Activated CD4-positive, alpha-beta T cell treated with anti-CD3 and anti-CD28 coated beads, Interleukin-2, amount 50 U/mL, for 48 hours (primary cell): Measurements from ENCODE around the gene USF2.
A peak's percentile ranks its signal among the peaks of the same experiment; 100 is the strongest.
"Not testable (repeated sequence)": the region's sequence is repeated elsewhere in the genome, so short reads cannot be mapped to it uniquely, and the experiment has no call there.

Experiments
- DNase-seq, 2 experiments: peaks; one replicate each; pipeline ENCODE4 v3.0.0-alpha.2; 2020

Gene USF2

DNA sequence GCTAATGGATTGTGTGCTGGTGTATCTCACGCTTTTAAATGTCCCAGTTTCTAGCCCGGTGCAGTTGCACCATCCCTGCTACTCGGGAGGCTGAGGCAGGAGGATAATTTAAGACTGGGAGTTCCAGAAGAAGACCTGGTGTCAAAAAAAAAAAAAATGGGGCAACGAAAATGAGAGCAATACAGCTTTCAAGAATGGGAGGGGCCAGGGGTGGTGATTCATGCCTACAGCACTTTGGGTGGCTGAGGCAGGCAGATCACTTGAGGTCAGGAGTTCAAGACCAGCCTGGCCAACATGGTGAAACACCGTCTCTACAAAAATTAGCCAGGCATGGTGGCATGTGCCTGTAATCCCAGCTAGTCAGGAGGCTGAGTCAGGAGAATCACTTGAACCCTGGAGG is 17.3 kb downstream of the USF2 start:
- not testable (repeated sequence) for DNase-seq

DNA sequence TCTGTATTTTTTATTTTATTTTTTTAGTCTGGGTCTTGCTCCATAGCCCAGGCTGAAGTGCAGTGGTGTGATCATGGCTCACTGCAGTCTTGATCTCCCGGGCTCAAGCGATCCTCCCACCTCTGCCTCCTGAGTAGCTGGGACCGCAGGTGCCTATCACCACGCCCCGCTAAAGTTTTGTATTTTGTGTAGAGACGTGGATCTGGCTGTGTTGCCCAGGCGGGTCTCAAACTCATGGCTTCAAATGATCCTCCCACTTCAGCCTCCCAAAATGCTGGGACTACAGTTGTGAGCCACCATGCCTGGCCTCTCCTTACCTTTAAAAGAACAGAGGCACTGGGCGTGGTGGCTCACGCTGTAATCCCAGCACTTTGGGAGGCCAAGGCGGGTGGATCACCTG is 19.0 kb downstream of the USF2 start:
- DNase-seq: no peak

DNA sequence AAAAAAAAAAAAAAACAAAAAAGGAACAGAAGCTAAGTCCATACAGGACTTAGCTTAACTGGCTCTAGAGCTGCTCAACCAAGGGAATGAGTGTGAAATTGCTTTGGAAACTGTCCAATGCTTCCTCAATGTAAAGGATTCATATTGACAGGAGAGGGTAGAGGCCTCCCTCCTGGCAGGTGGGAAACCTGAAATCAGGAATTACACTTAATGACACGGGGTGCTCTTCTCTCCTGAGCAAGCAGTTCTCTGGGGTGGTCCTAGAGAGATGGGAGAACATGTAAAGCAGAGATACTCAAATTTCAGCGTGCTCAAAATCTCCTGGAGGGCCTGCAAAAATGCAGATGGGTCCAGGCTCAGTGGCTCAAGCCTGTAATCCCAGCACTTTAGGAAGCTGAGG is 19.6 kb downstream of the USF2 start:
- DNase-seq: no peak

DNA sequence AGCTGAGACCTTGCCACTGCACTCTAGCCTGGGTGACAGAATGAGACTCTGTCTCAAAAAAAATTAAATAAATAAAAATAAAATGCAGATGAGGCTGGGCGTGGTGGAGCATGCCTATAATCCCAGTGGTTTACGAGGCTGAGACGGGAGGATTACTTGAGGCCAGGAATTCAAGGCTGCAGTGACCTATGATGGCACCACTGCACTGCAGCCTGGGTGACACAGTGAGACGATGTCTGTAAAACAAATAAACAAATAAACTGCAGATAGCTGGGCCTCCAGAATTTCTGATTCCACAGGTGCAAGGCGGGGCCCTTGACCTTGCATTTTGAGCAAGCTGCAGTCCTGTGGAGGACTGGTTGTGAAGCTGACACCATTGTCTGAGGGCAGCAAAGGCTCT is 20.1 kb downstream of the USF2 start:
- no peak for DNase-seq

DNA sequence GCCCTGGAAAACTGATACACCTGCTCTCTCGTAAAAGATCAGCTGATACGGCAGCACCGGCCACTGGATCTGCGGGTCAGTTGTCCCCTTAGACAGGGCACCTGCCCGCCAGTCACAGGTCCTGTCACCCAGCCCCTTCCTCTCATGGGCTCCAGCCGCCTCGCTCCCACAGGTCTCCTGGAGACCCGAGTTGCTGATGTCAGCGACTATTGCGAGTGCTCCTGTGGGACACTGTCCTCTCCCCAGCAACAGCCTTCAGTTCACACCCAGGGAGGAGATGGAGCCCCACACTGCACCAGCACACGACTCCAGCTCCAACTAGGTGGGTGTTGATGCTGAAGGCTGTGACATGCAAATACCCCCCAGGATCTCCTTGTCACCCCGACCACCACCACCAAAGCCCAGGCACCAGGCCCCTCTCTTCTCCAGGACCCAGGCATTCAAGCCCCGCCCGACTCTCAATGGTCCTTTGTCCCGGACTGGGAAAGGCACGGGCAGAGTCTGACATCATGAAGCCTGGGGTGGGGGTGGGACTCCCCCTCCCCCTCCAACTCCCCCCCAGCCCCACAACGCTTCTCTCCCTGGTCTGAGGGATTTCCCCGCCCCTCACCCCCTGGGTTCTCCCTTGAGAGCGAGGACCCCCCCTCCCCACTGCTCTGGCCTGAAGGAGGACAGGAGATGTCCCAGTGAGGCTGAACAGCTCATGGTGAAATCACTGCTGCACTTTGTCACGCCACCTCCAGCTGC is 21.8 kb downstream of the USF2 start:
- DNase-seq: no peak

DNA sequence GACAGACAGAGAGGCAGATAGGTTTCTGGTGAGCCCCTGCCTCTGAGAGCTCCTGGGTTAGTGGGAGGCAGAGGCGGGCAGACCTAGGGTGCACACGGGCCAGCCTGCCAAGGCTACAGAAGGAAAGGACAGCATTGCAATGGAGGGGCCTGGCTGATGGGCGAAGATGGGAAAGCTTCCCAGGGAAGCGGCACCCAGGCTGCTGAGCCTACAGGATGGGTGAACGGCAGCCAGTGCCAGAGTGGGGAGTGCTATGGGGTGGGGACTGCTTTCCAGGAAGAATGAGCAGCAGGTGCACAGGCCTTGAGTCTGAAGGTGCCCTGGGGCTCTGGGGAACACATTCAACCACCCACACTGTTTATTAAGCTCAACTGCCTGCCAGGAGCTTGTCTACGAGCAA is 22.5 kb downstream of the USF2 start:
- no peak for DNase-seq

DNA sequence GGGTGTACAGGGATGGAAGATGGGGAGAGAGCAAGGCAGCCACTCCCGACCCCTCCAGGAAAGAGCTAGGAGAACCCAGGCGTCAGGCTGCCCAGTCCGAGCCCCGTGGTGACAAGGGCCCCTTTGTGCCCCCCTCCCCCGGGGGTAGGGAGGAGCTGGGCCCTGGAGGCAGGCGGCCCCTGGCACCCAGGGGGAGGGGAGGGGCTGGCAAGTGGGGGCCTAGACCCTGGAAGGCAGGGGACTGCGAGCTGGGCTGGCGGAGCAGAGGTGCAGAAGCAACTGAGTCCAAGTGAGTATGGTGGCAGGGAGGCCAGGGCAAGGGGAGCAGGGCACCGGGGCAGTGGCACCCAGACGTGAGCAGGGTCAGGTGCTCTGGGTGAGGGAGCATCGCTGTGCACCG is 23.2 kb downstream of the USF2 start, which contains the start of gene MAG:
TSS of gene MAG (plus strand) at position 246 of the 400 bp plus-strand sequence. CDS start 3,248 bp downstream, outside the sequence.
- DNase-seq: no peak

DNA sequence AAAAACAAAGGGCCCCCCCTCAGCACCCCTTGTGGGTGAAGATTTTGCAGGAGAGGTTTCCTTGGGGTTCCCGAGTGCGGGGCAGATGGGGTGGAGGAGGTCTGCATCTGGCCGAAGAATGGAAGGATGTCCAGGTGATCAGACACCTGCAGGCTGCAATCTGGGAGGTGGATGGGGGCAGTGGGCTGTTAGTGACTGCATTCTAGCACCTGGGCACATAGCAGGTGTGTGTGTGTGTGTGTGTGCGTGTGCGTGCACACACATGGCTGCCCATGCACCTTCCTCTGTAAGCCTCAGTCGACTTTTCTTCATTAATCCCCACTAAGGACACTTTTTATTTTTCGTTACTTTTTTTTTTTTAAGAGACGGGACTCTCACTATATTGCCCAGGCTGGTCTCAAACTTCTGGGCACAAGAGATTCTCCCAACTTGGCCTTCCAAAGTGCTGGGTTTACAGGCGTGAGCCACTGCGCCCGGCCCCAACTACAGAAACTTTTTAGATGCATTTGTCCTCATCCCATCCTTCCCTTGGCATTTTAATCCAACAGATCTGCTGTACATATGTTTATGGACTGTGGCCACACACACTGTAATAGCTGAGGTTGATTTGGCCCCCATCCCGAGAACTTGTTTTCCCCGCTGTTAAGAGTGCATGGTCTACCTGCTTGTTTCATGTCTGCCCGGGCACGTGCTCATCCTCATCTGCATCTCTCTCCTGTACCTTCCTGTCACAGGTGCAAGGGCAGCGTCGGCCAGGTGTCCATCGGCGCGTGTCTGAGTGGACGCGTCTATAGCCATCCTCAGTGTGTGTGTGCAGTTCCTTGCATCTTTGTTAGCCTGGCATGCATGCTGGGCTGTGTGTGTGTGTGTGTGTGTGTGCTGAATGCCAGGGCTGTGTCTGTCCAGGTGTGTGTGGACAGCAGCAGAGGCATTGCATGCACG is 23.9 kb downstream of the USF2 start:
- DNase-seq: no peak

DNA sequence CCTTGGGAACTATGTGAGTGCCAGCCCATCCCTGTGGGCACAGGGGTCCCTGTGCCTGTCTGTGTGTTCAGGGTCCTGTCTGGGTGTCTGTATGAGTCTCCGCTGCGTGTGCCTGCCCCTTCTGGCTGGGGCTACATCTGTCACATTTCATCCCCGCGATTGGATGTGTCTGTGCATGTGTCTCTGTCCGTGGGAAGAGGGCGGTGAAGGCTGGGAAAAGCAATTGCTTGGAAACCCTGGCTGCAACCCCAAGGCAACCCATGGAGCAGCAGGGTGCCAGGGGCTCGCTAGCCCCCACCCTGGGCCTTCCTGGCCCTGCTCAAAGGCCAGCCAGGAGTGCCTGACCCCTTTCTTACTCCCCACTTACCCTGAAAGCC is 24.6 kb downstream of the USF2 start:
- no peak for DNase-seq

DNA sequence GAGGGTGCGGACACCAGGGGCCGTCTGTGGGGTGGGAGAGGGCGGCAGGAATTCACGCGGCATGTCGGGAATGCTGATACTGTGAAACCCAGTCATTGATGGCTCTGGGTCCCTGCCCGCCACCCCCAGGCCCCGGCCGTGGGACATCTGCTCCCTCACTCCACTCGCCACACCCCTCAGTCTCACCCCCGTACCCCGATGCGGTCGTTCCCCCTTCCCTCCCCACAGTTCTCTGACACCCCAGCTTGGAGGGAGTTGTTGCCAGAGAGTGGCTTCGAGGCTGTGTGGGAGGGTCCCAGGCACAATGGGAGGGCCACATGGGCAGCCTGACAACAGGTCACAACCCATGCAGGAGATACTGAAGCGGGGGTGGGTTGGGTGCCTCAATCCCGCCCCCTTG is 25.0 kb downstream of the USF2 start:
- no peak for DNase-seq

DNA sequence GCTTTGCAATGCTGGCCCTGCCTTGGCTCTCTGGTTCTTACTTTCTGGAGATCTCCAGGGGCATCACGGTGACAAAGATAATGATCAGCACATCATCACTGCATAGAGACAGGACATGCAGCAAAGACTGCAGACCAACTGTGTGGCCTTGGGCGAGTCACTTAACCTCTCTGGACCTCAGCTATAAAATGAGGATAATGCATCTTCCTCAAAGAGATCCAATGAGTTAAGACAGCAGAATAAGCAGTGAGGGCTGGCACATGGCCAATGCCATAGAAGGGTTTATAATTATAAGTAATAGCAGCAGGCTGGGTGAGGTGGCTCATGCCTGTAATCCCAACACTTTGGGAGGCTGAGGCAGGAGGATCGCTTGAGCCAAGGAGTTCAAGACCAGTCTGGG is 25.6 kb downstream of the USF2 start:
- no peak for DNase-seq

DNA sequence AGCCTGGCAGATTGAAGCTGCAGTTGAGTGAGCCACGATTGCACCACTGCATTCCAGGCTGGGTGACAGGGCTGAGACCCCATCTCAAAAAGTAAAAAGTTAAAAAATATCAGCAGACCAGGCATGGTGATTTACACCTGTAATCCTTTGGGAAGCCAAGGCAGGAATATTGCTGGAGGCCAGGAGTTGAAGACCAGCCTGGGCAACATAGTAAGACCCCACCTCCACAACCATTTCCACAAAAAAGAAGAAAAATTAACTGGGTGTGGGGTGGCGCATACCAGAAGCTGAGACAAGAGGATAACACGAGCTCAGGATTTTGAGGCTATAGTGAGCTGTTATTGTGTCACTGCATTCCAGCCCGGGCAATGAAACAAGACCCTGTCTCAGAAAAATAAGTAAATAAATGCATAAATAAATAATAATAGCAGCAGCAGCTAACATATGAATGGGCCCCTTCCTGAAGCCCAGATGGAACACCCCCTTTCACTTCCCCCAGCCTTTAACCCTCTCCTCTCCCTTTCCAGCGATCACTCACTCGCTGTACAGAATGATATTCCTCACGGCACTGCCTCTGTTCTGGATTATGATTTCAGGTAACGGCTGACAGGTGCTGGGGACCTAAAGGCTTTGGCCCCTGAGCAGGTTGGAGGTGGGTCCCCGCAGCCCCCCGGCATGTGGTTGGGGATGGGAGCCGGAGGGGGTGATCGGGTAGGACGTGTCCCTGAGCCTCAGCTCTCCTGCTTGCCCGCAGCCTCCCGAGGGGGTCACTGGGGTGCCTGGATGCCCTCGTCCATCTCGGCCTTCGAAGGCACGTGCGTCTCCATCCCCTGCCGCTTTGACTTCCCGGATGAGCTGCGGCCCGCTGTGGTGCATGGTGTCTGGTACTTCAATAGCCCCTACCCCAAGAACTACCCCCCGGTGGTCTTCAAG is 26.4 kb downstream of the USF2 start:
- DNase-seq: no peak

DNA sequence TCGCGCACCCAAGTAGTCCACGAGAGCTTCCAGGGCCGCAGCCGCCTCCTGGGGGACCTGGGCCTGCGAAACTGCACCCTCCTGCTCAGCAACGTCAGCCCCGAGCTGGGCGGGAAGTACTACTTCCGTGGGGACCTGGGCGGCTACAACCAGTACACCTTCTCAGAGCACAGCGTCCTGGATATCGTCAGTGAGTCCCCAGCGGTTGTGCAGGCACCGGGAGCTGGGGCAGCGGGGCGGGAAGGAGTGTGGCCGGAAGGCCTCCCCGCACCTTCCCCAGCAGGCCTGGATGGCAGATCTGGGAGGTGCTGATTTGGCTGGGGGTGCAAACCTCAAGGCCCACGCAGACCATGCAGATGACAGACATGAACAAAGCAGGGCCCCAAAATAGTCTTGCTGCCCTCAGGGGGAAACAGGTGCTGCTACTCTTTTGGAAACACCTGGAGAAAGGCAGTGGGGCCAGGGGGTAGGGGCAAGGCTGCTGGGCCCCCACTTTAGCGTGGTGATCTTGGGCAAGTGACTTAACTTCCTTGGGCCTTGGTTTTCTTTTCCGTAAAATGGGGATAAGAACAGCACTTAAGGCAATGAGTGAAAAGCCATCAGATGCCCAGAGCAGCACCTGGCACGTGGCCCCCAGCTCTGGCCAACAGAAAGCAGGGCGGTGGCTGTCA is 27.2 kb downstream of the USF2 start:
- peak; percentile 18 to 35 for DNase-seq

DNA sequence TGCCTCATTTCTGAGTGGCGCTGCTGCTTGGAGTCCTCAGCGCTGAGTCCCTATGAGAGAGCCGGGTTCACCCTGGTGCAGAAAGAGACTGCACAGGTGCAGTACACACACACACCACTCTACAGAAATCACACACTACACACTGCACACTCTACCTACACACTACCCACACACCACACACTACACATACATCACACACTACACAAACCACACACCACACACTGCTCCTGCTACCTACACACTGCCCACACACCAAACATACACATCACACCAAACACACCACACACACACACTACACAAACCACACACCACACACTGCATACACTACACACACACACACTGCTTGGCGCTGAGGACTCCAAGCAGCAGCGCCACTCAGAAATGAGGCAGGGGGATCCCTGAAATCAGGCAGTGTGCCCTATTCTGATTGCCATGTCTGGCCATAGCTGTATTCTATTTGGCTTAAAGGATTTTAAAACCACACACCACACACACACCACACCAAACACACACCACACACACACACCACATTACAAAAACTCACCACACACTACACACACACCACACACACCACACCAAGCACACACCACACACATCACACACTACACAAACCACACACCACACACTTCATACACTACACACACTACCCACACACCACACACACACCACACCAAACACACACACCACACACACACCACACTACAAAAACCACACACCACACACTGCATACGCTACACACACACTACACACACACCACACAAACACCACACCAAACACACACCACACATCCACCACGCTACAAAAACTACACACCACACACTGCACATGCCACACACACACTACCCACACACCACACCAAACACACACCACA is 28.1 kb downstream of the USF2 start:
- no peak for DNase-seq

DNA sequence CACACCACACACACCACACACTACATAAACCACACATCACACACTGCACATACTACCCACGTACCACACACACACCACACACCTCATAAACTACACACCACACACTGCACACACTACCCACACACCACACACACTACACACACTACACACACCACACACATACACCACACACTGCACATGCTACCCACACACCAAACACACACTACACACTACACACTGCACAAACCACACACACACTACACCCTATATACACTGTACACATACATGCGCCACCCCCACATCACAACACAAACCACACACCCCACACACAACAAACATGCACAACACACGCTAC is 28.7 kb downstream of the USF2 start:
- DNase-seq: no peak

DNA sequence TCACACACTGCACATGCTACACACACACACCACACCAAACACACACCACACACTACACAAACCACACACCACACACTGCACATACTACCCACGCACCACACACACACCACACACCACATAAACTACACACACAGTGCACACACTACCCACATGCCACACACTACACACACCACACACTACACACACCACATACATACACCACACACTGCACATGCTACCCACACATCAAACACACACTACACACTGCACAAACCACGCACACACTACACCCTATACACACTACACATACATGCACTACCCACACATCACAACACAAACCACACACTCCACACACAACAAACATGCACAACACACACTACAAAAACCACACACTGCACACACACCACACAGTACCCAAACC is 29.2 kb downstream of the USF2 start:
- no peak for DNase-seq

DNA sequence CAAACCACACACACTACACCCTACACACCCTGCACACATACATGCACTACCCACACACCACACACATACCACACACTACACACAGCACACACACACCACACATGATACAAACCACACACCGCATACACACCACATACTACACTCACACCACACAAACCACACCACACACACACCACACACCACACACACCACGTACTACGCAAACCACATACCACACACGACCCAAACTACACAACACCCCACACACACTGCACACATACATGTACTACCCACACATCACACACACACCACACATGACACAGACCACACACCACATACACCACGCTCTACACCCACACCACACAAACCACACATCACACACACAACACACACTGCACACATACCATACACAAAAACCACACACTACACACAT is 29.8 kb downstream of the USF2 start:
- DNase-seq: no peak

DNA sequence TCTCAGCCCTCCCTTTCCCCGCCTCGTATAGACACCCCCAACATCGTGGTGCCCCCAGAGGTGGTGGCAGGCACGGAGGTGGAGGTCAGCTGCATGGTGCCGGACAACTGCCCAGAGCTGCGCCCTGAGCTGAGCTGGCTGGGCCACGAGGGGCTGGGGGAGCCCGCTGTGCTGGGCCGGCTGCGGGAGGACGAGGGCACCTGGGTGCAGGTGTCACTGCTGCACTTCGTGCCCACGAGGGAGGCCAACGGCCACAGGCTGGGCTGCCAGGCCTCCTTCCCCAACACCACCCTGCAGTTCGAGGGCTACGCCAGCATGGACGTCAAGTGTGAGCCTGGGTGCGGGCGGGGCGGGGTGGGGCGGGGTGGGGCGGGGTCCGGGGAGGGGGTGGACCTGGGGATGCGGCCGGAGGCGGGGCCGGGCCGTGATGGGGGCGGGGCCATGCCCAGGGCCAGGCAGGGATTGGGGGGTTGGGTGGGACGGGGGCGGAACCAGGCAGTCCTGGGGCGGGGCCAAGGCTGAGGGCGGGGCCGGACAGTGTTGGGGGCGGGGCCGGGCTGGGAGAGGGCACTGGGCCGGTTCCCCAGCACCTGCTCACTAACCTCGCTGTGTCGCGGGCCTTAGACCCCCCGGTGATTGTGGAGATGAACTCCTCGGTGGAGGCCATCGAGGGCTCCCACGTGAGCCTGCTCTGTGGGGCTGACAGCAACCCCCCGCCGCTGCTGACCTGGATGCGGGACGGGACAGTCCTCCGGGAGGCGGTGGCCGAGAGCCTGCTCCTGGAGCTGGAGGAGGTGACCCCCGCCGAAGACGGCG is 31.0 kb downstream of the USF2 start:
- no peak for DNase-seq

DNA sequence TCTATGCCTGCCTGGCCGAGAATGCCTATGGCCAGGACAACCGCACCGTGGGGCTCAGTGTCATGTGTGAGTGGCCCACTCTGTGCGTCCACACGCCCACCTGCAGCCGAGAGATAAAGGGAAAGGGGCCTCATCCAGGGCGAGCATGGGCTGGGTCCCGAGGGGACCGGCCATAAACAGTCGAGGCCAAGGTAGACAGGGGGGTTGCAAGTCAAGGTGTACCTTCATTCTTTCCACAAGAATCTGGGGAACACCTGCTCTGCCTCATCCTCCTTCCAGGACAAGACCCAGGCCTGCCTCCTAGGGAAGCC is 31.5 kb downstream of the USF2 start:
- no peak for DNase-seq

DNA sequence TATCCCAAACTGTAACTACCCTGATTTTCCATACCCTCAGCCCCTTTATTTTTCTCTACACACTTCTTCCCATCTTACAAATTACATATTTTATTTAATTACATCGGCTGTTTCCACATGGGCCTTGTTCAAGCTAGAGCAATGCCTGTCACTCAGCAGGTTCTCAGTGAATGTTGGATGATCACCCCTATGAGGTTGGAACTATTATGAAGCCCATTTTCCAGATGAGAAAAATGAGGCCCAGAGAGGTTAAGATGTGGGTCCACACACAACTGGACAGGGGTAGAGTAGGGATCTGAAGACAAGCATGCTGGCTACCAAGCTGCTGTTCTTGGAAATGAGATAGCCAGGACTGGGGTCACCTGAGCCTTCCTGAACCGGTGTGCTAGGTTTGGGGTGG is 33.2 kb downstream of the USF2 start:
- DNase-seq: no peak

DNA sequence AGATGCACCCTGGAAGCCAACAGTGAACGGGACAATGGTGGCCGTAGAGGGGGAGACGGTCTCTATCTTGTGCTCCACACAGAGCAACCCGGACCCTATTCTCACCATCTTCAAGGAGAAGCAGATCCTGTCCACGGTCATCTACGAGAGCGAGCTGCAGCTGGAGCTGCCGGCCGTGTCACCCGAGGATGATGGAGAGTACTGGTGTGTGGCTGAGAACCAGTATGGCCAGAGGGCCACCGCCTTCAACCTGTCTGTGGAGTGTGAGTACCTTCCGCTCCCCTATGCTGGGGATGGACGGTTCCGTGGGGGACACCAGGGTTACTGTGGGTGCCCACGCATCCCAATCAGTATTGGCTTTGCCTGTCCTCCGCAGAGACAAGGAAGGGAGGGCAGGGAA is 33.7 kb downstream of the USF2 start:
- DNase-seq: no peak
